KOPT-K1 (cell line): ENCODE data around the gene REPS1.
A peak's percentile ranks its signal among the peaks of the same experiment; 100 is the strongest.

ENCODE experiments used
- H3K27ac ChIP-seq: fragments of 200-600 bp; sonication (generic); 2 replicates; pipeline ENCODE4 v1.5.1; 2016; ENCODE audit warnings: antibody characterized with exemption, mild to moderate bottlenecking, low read depth, low read length; ENCODE audit not compliant: poor library complexity, severe bottlenecking
- H3K36me3 ChIP-seq: fragments of 200-600 bp; sonication (generic); 2 replicates; pipeline ENCODE4 v1.5.1; 2017; ENCODE audit warnings: antibody characterized with exemption, mild to moderate bottlenecking, low read length, moderate library complexity; ENCODE audit not compliant: insufficient read depth
- H3K9me3 ChIP-seq: fragments of 200-600 bp; sonication (generic); 2 replicates; pipeline ENCODE4 v1.5.1; 2017; ENCODE audit warnings: antibody characterized with exemption, low read length, mild to moderate bottlenecking; ENCODE audit not compliant: insufficient read depth, poor library complexity, severe bottlenecking

REPS1 gene

DNA sequence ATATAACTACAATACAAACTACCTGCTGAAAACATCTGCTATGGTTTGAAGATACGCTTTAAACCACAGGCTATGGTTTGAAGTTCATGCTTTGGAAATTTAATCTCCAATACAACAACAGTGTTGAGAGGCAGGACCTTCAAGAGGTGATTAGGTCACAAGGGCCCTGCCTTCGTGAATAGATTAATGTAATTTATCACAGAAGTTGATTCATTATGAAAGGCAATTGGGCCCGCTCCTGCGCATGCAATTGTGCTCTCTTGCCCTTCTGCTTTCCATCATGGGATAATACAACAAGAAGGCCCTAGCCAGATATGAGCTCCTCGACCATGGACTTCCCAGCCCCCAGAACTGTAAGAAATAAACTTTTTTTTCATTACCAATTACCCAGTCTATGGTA is 21.2 kb downstream of the REPS1 start:
- no peaks in the 10 kb centered on the region for H3K9me3 ChIP-seq
- no peaks in the 10 kb centered on the region for H3K36me3 ChIP-seq
- H3K27ac ChIP-seq, result no peak overlapping the region

DNA sequence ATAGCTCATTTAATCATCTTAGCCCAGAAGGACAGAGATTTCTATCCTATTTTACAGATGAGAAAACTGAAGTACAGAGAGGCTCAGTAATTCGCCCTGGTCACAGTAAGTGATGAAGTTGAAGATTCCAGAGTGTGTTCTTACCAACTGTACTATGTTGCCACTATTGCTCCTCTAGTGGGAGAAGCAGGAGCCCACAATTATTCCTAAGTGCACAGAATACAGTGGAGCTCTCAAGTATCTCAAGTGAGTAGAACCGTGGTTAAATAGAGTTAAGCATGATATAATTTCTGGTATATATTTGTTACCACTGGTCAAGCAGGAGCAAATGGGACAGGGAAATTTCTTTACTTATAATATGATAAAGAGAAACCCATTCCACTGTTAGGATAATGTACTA is 22.1 kb downstream of the REPS1 start:
- Histone ChIP-seq H3K36me3 (no peaks in the 10 kb centered on the region), H3K27ac (no peak overlapping the region), H3K9me3 (no peaks in the 10 kb centered on the region)

DNA sequence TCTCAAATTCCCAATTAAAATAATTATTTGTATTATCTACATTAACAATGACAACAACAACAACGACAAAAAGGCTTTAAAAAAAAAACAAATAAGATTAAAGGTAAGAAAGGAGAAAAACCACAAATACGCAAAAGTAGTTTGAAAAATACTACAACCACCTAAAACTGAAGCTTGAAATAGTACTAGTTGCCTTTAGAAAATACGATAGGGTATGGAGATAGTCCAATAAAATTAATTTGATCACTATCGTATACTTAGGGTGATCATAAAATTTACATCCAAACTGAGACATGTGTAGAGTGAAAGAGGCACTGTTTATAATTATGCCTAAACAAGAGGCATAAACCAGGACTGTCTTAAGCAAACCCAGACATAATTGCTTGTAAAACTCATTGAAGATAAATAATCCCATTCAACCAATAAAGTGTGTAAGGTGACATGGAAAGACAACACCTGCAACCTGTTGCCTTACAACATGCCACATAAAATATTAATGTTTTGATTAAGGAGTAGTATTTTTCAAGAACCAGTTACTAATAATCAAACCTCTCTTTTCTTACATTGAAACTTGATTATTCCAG is 22.7 kb downstream of the REPS1 start:
- Histone ChIP-seq H3K9me3 (no peaks in the 10 kb centered on the region), H3K27ac (no peak overlapping the region), H3K36me3 (no peaks in the 10 kb centered on the region)

GRCh38 chr6:138964012-138964411 is 24.0 kb downstream of the REPS1 start:
- Histone ChIP-seq H3K9me3 (no peaks in the 10 kb centered on the region), H3K36me3 (no peaks in the 10 kb centered on the region), H3K27ac (no peak overlapping the region)

- H3K27ac ChIP-seq, result no peak overlapping the region
- no peaks in the 10 kb centered on the region for H3K9me3 ChIP-seq
- H3K36me3 ChIP-seq, result no peaks in the 10 kb centered on the region
These were observed 24.5 kb downstream of the REPS1 start for GRCh38 chr6:138963531-138963930.

DNA sequence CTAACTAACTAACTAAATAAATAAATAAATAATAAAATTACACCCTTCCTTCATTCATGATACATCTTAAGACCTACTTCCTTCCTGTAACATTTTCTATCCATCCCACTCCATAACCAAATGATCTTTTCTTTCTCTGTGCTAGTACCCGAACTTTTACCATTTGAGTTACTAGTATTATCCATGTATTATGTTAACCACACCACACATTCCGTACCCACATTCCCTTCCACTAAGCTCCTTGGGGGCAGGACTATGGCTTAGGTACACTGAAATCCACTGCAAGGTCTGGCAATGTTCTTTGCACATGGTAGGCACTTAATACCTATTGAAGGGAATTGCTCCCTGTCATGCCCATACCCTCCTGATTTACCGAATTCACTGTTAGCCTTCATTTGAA is 24.9 kb downstream of the REPS1 start:
- Histone ChIP-seq H3K9me3 (no peaks in the 10 kb centered on the region), H3K27ac (no peak overlapping the region), H3K36me3 (no peaks in the 10 kb centered on the region)

- Histone ChIP-seq H3K27ac (no peak overlapping the region), H3K36me3 (no peaks in the 10 kb centered on the region), H3K9me3 (no peaks in the 10 kb centered on the region)
These were observed 28.5 kb downstream of the REPS1 start for GRCh38 chr6:138959521-138959920.

DNA sequence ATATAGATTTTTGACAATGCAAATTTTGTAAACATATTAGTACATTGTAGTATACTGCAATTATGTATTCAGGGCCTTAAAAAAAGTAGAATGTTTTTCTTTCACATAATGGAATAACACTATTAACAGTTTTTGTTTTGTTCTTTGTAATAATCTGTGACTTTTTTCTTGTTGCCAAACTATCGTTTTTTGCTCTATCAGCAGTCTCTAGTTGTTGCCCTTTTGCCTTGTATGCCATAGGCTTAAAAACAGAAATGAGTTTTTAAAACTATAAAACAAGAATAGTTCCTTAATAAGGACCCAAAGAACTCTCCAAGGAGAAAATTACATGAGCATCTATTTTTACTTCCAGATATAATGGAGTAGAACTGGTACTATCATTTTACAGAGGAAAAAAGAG is 29.5 kb downstream of the REPS1 start:
- H3K27ac ChIP-seq, result peak overlapping the region; percentile 11
- H3K9me3 ChIP-seq, result no peaks in the 10 kb centered on the region

GRCh38 chr6:138957903-138958302 is 30.1 kb downstream of the REPS1 start:
- Histone ChIP-seq H3K27ac (no peak overlapping the region), H3K36me3 (no peaks in the 10 kb centered on the region), H3K9me3 (no peaks in the 10 kb centered on the region)

More for the DNA sequence above, 29.5 kb downstream of the REPS1 start:
- H3K36me3 ChIP-seq, result no peaks in the 10 kb centered on the region

DNA sequence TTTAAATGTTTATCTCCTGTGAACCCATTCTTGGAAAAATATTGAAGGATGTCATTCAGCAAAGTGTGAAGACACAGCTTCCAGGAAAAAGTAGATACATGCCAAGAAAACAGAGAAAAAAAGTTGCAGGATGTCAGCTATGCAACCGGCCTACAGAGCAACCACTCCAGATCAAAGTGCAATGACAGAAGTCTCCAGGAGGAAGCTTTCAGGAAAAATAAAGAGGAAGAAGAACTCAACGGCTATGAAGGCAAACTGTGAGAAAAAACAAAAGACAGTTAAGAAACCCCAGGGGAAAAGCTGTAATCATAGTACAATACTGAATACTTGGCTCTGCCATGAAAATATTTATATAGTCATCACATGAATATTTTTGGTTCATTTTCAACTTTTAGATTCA is 30.6 kb downstream of the REPS1 start:
- no peak overlapping the region for H3K27ac ChIP-seq
- H3K36me3 ChIP-seq, result no peaks in the 10 kb centered on the region
- no peaks in the 10 kb centered on the region for H3K9me3 ChIP-seq

DNA sequence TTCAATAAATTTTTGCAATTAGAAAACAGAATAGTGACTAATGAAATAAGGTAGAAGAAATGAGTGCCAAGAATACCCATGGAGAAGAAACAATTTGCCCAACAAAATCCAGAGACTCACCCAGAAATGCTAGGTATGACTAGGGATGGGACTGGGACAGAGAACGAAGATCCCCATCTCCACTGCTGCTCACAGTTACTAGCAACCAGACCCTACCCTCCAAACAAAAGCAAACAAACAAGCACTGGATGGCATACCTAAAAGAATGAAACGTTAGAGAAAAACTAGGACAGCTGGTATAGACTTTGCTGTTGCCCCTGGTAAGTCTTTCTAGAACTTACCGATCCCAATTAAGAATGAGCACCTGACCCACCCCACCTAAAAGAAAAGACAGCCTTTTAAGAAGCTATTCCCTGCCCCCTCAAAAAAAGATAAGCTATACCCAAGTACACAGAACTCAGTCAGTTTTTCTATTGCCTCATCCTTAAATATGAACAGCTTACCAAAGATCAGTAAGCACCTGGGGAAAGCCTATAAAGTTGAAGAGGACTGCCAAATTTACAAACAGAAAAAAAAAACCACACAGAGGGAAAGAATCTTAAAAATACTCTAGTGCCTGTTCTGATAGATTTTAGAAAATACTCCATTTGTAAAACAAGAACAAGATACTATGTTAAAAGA is 31.7 kb downstream of the REPS1 start:
- Histone ChIP-seq H3K36me3 (no peaks in the 10 kb centered on the region), H3K27ac (no peak overlapping the region), H3K9me3 (no peaks in the 10 kb centered on the region)

- Histone ChIP-seq H3K36me3 (no peaks in the 10 kb centered on the region), H3K9me3 (no peaks in the 10 kb centered on the region), H3K27ac (no peak overlapping the region)
These were observed 32.8 kb downstream of the REPS1 start for GRCh38 chr6:138955262-138955661.

- no peak overlapping the region for H3K27ac ChIP-seq
- H3K9me3 ChIP-seq, result no peaks in the 10 kb centered on the region
- no peaks in the 10 kb centered on the region for H3K36me3 ChIP-seq
These were observed 34.6 kb downstream of the REPS1 start for GRCh38 chr6:138953451-138953850.

GRCh38 chr6:138948546-138949179 is 39.4 kb downstream of the REPS1 start:
- peaks cover 27% of the 10 kb centered on the region for H3K36me3 ChIP-seq
- H3K27ac ChIP-seq, result no peak overlapping the region

GRCh38 chr6:138948004-138948403 is 40.0 kb downstream of the REPS1 start:
- Histone ChIP-seq H3K9me3 (no peaks in the 10 kb centered on the region), H3K36me3 (peaks cover 33% of the 10 kb centered on the region), H3K27ac (no peak overlapping the region)

More at GRCh38 chr6:138948546-138949179, 39.4 kb downstream of the REPS1 start:
- H3K9me3 ChIP-seq, result no peaks in the 10 kb centered on the region

DNA sequence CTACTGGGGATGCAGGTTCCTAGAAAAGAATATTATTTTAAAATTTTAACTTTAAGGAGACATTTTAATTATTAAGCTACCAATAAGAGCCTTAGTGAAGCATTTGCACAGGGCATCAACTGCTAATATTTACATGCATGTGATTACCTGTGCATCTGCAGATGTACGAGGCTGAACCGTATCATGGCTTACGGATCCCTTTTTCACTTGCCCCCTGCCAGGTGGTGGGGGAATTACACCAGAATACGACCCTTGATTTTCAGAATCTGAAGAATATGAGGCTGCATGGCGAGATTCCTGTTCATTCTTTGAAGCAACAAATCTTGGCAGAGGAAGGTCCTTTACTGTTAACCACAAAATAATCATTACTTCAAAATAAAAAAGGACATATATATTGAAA is 42.7 kb downstream of the REPS1 start:
- H3K27ac ChIP-seq, result no peak overlapping the region

More for the DNA sequence above, 42.7 kb downstream of the REPS1 start:
- H3K9me3 ChIP-seq, result no peaks in the 10 kb centered on the region
- H3K36me3 ChIP-seq, result peaks cover 59% of the 10 kb centered on the region
